K562 (cell line): ENCODE measurements around the gene PSMC3IP. TPM values are rescaled to one million over a fixed set of nuclear protein-coding genes. Genes with fewer than 3 reads are reported as not detected.
A peak's percentile ranks its signal among the peaks of the same experiment; 100 is the strongest.

ENCODE experiments used
- ATAC-seq: fragments of 200-7000 bp; cut with Tn5 transposase; 3 replicates; pipeline ENCODE4 v1.9.1; 2020; ENCODE audit warnings: moderate library complexity
- BruUV-seq: library from RNA; stranded (reverse); fragments of 400-500 nt; replicated peaks from 2 replicates; lab custom pipeline; 2021; lab: Mats Ljungman, UMichigan
- CTCF ChIA-PET: fragments of 300-600 bp; formaldehyde crosslinking; extraction: SDS; loops from one replicate; lab custom pipeline; 2021; ENCODE audit warnings: low intra/inter-chr PET ratio; lab: Yijun Ruan, JAX
- POLR2A ChIA-PET: fragments of 300-600, 350-650 bp; sonication (Branson Sonifier 250); formaldehyde crosslinking; extraction: SDS; loops from one replicate; lab custom pipeline; 2021; ENCODE audit warnings: antibody characterized with exemption, inconsistent platforms; lab: Yijun Ruan, JAX
- DNase-seq, 4 experiments: peaks; one replicate each; pipeline versions ENCODE4 v3.0.0 to v3.0.0-alpha.2; 2011 to 2018; ENCODE audit warnings: low spot score in 3 of 4, mixed read lengths in 3 of 4; ENCODE audit errors: extremely low read depth in 1 of 4
- FAIRE-seq: peaks from 2 replicates; lab custom pipeline; 2011; peaks lifted over from hg19 to GRCh38; lab: Jason Lieb, UNC
- H2AFZ ChIP-seq: 2 replicates; pipeline ENCODE4 v1.6.0; 2011; ENCODE audit warnings: low read depth, low read length, control low read depth, inconsistent platforms
- H3K27ac ChIP-seq: fragments of 200-600 bp; 3 replicates; pipeline ENCODE4 v1.8.0; 2011; ENCODE audit warnings: low read depth, mild to moderate bottlenecking, control low read depth, inconsistent platforms, low read length, moderate library complexity, mixed read lengths; ENCODE audit errors: extremely low read depth
- H3K27me3 ChIP-seq, 2 experiments: fragments of 300-600 bp in 1 of 2; 2 replicates in 1 of 2; 3 replicates in 1 of 2; pipeline versions ENCODE4 v1.6.0 to v1.8.0; 2011; ENCODE audit warnings: inconsistent platforms in 2 of 2, low read length in 2 of 2, mild to moderate bottlenecking in 1 of 2, mixed read lengths in 1 of 2, moderate library complexity in 1 of 2; ENCODE audit not compliant: control insufficient read depth in 2 of 2, insufficient read depth in 2 of 2
- H3K36me3 ChIP-seq: fragments of 300-600 bp; 3 replicates; pipeline ENCODE4 v1.8.0; 2011; ENCODE audit warnings: mild to moderate bottlenecking, low read length, inconsistent platforms; ENCODE audit not compliant: control insufficient read depth, insufficient read depth
- H3K4me1 ChIP-seq, 2 experiments: fragments of 200-600 bp in 1 of 2; replicated peaks in 1 of 2; 2 replicates in 1 of 2; 3 replicates in 1 of 2; pipeline versions ENCODE4 v1.5.1 to v1.8.0; 2011; ENCODE audit warnings: inconsistent platforms in 2 of 2, low read length in 2 of 2, mild to moderate bottlenecking in 1 of 2, mixed read lengths in 1 of 2, moderate library complexity in 1 of 2; ENCODE audit not compliant: control insufficient read depth in 2 of 2, insufficient read depth in 2 of 2
- H3K4me2 ChIP-seq: 2 replicates; pipeline ENCODE4 v1.6.1; 2011; ENCODE audit warnings: low read length, control low read depth, inconsistent platforms, mixed read lengths; ENCODE audit not compliant: insufficient read depth
- H3K4me3 ChIP-seq: fragments of 200-600 bp; sonication (generic), shearing (Covaris generic); 2 replicates; pipeline ENCODE4 v1.5.1; 2016; ENCODE audit warnings: control low read depth, inconsistent platforms
- H3K79me2 ChIP-seq: fragments of 200-600 bp; 3 replicates; pipeline ENCODE4 v1.8.0; 2011; ENCODE audit warnings: low read length, inconsistent platforms; ENCODE audit not compliant: control insufficient read depth, insufficient read depth
- H3K9ac ChIP-seq, 2 experiments: 2 replicates each; pipeline versions ENCODE4 v1.6.0 to v1.6.1; 2011; ENCODE audit warnings: low read depth in 2 of 2, low read length in 2 of 2, control low read depth in 1 of 2, inconsistent platforms in 1 of 2, mild to moderate bottlenecking in 1 of 2, mixed read lengths in 1 of 2; ENCODE audit not compliant: insufficient read depth in 1 of 2
- H3K9me1 ChIP-seq: one replicate; pipeline ENCODE4 v1.6.0; 2011; ENCODE audit warnings: inconsistent platforms, mild to moderate bottlenecking, low read length, moderate library complexity; ENCODE audit not compliant: control insufficient read depth, insufficient read depth
- H3K9me3 ChIP-seq: replicated peaks from 2 replicates; pipeline ENCODE4 v1.5.1; 2011; ENCODE audit warnings: low read depth, low read length, inconsistent platforms; ENCODE audit not compliant: control insufficient read depth, insufficient read depth
- H4K20me1 ChIP-seq: replicated peaks from 2 replicates; pipeline ENCODE4 v1.6.1; 2011; ENCODE audit warnings: low read length, inconsistent platforms, mixed read lengths; ENCODE audit not compliant: control insufficient read depth, insufficient read depth
- CHD2 ChIP-seq: IDR thresholded peaks from 2 replicates; pipeline ENCODE4 v1.6.1; 2011; ENCODE audit warnings: low read depth, low read length
- DDX20 ChIP-seq: fragments of 450-650 bp; IDR thresholded peaks from 2 replicates; pipeline ENCODE4 v1.6.1; 2016; ENCODE audit warnings: missing genetic modification characterization, low read depth, mild to moderate bottlenecking, missing compliant biosample characterization, moderate library complexity
- NR3C1 ChIP-seq: sonication (generic); formaldehyde crosslinking; IDR thresholded peaks from 2 replicates; pipeline ENCODE4 v1.8.1; 2022; ENCODE audit warnings: missing genetic modification reagents
- PHB ChIP-seq: fragments of 250-450 bp; sonication (Bioruptor Pico); IDR thresholded peaks from 2 replicates; pipeline ENCODE4 v1.5.0; 2021
- RBFOX2 ChIP-seq: fragments of 200-400 bp; formaldehyde crosslinking; IDR thresholded peaks from 2 replicates; pipeline ENCODE4 v1.6.1; 2017; ENCODE audit warnings: low read depth, mild to moderate bottlenecking, low read length, moderate library complexity
- RBM15 ChIP-seq: fragments of 200-400 bp; formaldehyde crosslinking; IDR thresholded peaks from 2 replicates; pipeline ENCODE4 v1.6.1; 2018; ENCODE audit warnings: mild to moderate bottlenecking, low read length, moderate library complexity; ENCODE audit not compliant: insufficient read depth
- SMAD4 ChIP-seq: fragments of 250-450 bp; sonication (Bioruptor Pico); conservative IDR thresholded peaks from 2 replicates; pipeline ENCODE4 v1.8.0; 2021; ENCODE audit warnings: inconsistent platforms, mild to moderate bottlenecking, moderate library complexity
- SREBF2 ChIP-seq: sonication (generic); formaldehyde crosslinking; IDR thresholded peaks from 2 replicates; pipeline ENCODE4 v1.4.0; 2020; ENCODE audit warnings: mild to moderate bottlenecking, missing genetic modification reagents
- SRSF7 ChIP-seq: fragments of 200-400 bp; formaldehyde crosslinking; optimal IDR thresholded peaks from 2 replicates; pipeline ENCODE3; 2017; ENCODE audit warnings: mild to moderate bottlenecking, low read depth, low read length
- STAT5B ChIP-seq: fragments of 250-450 bp; sonication (Bioruptor Pico); IDR thresholded peaks from 2 replicates; pipeline ENCODE4 v1.8.0; 2021; ENCODE audit warnings: mild to moderate bottlenecking, inconsistent platforms
- THRB ChIP-seq: fragments of 450-650 bp; formaldehyde crosslinking; conservative IDR thresholded peaks from 2 replicates; pipeline ENCODE4 v1.4.0; 2022; ENCODE audit warnings: mild to moderate bottlenecking, missing genetic modification characterization
- TRIM28 ChIP-seq: fragments of 450-650 bp; IDR thresholded peaks from 2 replicates; pipeline ENCODE4 v1.6.1; 2017
- XRCC5 ChIP-seq: fragments of 200-400 bp; formaldehyde crosslinking; IDR thresholded peaks from 2 replicates; pipeline ENCODE4 v1.6.1; 2017; ENCODE audit warnings: low read depth, mild to moderate bottlenecking, low read length
- ZNF280A ChIP-seq: fragments of 450-650 bp; IDR thresholded peaks from 2 replicates; pipeline ENCODE4 v1.6.1; 2018; ENCODE audit warnings: mild to moderate bottlenecking, low read depth; ENCODE audit not compliant: partially characterized antibody
- ZNF551 ChIP-seq: fragments of 250-450 bp; sonication (Bioruptor Pico); IDR thresholded peaks from 2 replicates; pipeline ENCODE4 v1.5.0; 2021; ENCODE audit warnings: mild to moderate bottlenecking, moderate library complexity
- WGBS: fragments of 100-300 bp; shearing (Covaris generic); methylation state at CpG from one replicate; pipeline ENCODE4 v1.1.6; 2016; ENCODE audit warnings: low coverage, mixed read lengths; ENCODE audit not compliant: insufficient coverage; ENCODE audit errors: missing lambda C conversion rate; 5-methylcytosine and 5-hydroxymethylcytosine counted together
- in situ Hi-C: fragments of 300-500 bp; cut with MboI; formaldehyde crosslinking; loops from 4 replicates; pipeline ENCODE4 v1.15.0; 2018; ENCODE audit warnings: inconsistent platforms, mixed read lengths
- intact Hi-C: fragments of 100-400 bp; cut with micrococcal nuclease; formaldehyde crosslinking; loops from 2 replicates; pipeline ENCODE4 v1.14.2; 2022
- polyA plus RNA-seq, 8 experiments: library from polyadenylated mRNA; depleted of rRNA in 4 of 8; stranded (reverse) in 5 of 8; unstranded in 3 of 8; fragments of >200 nt; fragmentation: Nextera tagmentation in 2 of 8; fragmentation: Illumina TruSeq in 1 of 8; extraction: Ambion mirVana in 2 of 8; extraction: Trizol in 1 of 8; gene quantifications; 2 replicates each; pipeline versions ENCODE4 v1.2.1 to v1.2.3, GENCODE V29; 2011 to 2014; ENCODE audit warnings: inconsistent platforms in 1 of 8, missing spikeins in 1 of 8
- total RNA-seq, 7 experiments: library from RNA; depleted of rRNA in 6 of 7; stranded (reverse); fragments of >200 nt in 6 of 7; fragmentation: Illumina TruSeq in 2 of 7; extraction: Trizol in 2 of 7; gene quantifications; 2 replicates each; pipeline versions ENCODE4 v1.2.1 to v1.2.3, GENCODE V29; 2011 to 2021; ENCODE audit warnings: low replicate concordance in 1 of 7

The PSMC3IP gene
- total and polyA plus RNA-seq, 9 of the 15 experiments (the other 6 are each of a cell fraction or from before 2014, with no cell fraction given): 13.8 to 65.6 (median 32.8) TPM

GRCh38 chr17:42574463-42574862 lies 3.1 kb downstream of the PSMC3IP start:
- no peak for TF ChIP-seq SREBF2 (CRISPR knock-in tag)
- TF ChIP-seq XRCC5: no peak
- peak; percentile 25; the same call in 1 of the 2 replicates for TF ChIP-seq RBFOX2
- TF ChIP-seq CHD2: no peak
- no peak for TF ChIP-seq NR3C1 (CRISPR knock-in tag)
- H4K20me1 ChIP-seq: no peaks in the 10 kb centered on the region; the same call in 1 of the 2 replicates
- intact Hi-C loops (no loop called here), in situ Hi-C loops (no loop called here)
- POLR2A ChIA-PET: interaction anchor here (1.6 kb wide), 1 partner anchor 11 kb away, joined by 7 read pairs; no protein-coding TSS in a partner anchor
- H3K27ac ChIP-seq: no peak overlapping the region
- H3K9me3 ChIP-seq: no peaks in the 10 kb centered on the region
- CTCF ChIA-PET: interaction anchor here (0.6 kb wide), 1 partner anchor 881 kb away, joined by 3 read pairs; no protein-coding TSS in a partner anchor
- peaks cover 23 to 32% of the 10 kb centered on the region in 2 experiments; a peak in 4 of 5 replicates for H3K4me1 ChIP-seq
- DNase-seq (no peak), ATAC-seq (no peak), FAIRE-seq (no peak)
- H3K9me1 ChIP-seq: no peaks in the 10 kb centered on the region
- H3K27me3 ChIP-seq: no peaks in the 10 kb centered on the region
- peaks cover 78% of the 10 kb centered on the region for H3K79me2 ChIP-seq
- H3K36me3 ChIP-seq: peaks cover 74% of the 10 kb centered on the region
- H3K4me2 ChIP-seq: no peak overlapping the region
- WGBS: 67% methylated on average over 3 of the region's 3 CpGs
- no peak overlapping the region for H2AFZ ChIP-seq
- H3K4me3 ChIP-seq: no peak overlapping the region
- no peak overlapping the region for H3K9ac ChIP-seq
- no TSS peak for BruUV-seq

GRCh38 chr17:42573095-42573494 lies 4.4 kb downstream of the PSMC3IP start:
- H3K9me1 ChIP-seq: no peaks in the 10 kb centered on the region
- in situ Hi-C loops: no loop called here
- no peaks in the 10 kb centered on the region for H3K9me3 ChIP-seq
- peaks cover 83% of the 10 kb centered on the region for H3K36me3 ChIP-seq
- DNase-seq (no peak), FAIRE-seq (no peak), ATAC-seq (no peak)
- H3K4me2 ChIP-seq: no peak overlapping the region
- 75% methylated on average over 4 of the region's 4 CpGs for WGBS
- peaks cover 84% of the 10 kb centered on the region for H3K79me2 ChIP-seq
- ChIA-PET CTCF (no interaction called here), POLR2A (interaction anchor here (0.6 to 1.6 kb wide), 3 partner anchors 9 to 254 kb away, joined by 3 to 7 read pairs (median 3); no protein-coding TSS in a partner anchor)
- peak overlapping the region; percentile 18 to 35; a peak in 2 of 4 replicates for H3K9ac ChIP-seq
- no peaks in the 10 kb centered on the region; the same call in 1 of the 2 replicates for H4K20me1 ChIP-seq
- intact Hi-C loops: no loop called here
- H3K27ac ChIP-seq: peak overlapping the region; percentile 55; the same call in 2 of the 3 replicates
- H3K4me1 ChIP-seq: peaks cover 28 to 39% of the 10 kb centered on the region in 2 experiments; a peak in 4 of 5 replicates
- no TSS peak for BruUV-seq
- no peak overlapping the region for H2AFZ ChIP-seq
- H3K4me3 ChIP-seq: no peak overlapping the region
- no peaks in the 10 kb centered on the region for H3K27me3 ChIP-seq
- peak; percentile 32; the same call in 1 of the 2 replicates for TF ChIP-seq SMAD4 (CRISPR knock-in tag)
- TF ChIP-seq PHB (CRISPR knock-in tag): no peak
- no peak for TF ChIP-seq SRSF7
- TF ChIP-seq STAT5B (CRISPR knock-in tag): no peak
- no peak for TF ChIP-seq TRIM28
- no peak for TF ChIP-seq ZNF280A
- no peak for TF ChIP-seq DDX20 (tag)
- no peak for TF ChIP-seq RBM15
- no peak for TF ChIP-seq ZNF551 (CRISPR knock-in tag)
- TF ChIP-seq THRB (CRISPR knock-in tag): no peak
